ENCODE measurements around the gene ERICH6.

DNA sequence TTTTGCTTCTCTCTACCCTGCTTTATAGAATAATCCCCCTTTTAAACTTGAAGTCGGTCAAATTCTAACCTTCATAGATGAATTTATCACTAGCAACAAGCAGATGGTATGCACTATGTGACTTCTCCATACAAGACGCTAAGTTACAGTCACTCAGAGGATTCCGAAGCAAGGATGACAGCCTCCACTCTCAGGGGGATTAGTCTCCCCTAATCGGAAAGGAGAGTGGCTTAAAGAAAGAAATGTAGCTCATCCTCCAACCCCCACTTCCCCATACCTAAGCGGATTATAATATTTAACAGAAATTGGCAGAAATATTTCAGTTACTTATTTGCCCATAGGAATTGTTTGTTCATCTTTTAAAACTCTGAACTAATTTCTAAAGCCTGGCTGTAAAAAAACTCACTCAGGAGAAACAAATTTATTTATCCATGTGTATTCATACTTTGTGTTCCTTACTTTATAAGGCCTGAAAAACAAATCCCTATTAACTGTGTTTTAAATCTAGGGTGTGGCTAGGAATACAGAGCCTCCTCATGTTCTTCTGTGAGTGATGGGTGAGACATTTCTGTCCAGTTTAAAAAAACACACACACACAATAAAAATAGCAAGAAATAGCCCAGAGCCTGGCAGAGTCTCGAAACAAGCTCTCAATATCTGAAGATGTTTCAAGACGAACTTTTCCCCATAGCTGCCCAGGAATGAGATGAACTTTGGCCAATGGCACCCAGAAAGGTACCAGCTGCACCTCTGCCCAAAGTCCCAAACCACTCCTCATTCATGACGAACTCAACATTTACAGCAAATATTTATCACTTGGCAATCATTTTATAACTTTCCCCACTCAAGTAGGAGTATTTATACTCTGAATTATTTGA lies 40.6 kb upstream of the ERICH6 start:
- TF ChIP-seq POLR2AphosphoS5 (IDR thresholded peaks at IDR 0.05) (no peak), POLR2A (IDR thresholded peaks at IDR 0.05) (no peak)
